ENCODE results near the gene TLX3. TPM values are rescaled to one million over a fixed set of nuclear protein-coding genes. Genes with fewer than 3 reads are reported as not detected.

TLX3 gene
- total RNA-seq, 1 experiment from 2014 or later: not detected

DNA sequence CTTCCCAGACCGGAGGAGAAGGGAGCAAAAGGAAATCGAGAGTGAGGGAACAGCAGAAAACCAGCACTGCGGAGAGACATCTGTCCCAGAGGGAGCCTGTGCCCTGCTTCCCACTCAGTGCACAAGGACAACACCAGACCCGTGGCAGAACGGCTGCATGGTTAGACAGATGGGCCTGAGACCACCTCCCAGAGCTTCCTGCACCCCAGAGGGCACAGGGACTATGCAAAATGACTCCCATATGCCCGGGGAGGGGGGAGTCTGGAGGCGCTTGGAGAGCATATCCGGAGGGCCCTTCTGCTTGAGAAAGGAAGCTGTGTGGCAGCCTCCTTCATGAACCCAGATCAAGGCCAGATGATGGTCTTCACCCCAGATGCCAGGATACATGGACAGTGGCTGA lies 26.6 kb downstream of the TLX3 start:
- Histone ChIP-seq H2BK15ac (ENCODE audit: low read depth, low read length) (no peak overlapping the region), H4K91ac (ENCODE audit: insufficient read length, low read depth, low read length) (no peak overlapping the region), H3K23me2 (ENCODE audit: insufficient read length, low read depth, low read length, poor library complexity, severe bottlenecking) (no peaks in the 10 kb centered on the region), H3K4me1 (ENCODE audit: insufficient read depth, low read length) (no peaks in the 10 kb centered on the region), H3T11ph (ENCODE audit: low read length) (no peak overlapping the region), H3K18ac (ENCODE audit: insufficient read length, low read depth, low read length) (no peak overlapping the region), H3K79me1 (ENCODE audit: insufficient read depth, low read depth, low read length, poor library complexity, severe bottlenecking) (no peaks in the 10 kb centered on the region), H2AFZ (ENCODE audit: low read length) (no peak overlapping the region), H4K20me1 (ENCODE audit: control insufficient read depth, insufficient read depth, insufficient read length) (no peaks in the 10 kb centered on the region), H3K4me2 (ENCODE audit: insufficient read depth, insufficient read length, low read length) (no peak overlapping the region), H4K5ac (ENCODE audit: insufficient read length, low read depth, low read length) (no peak overlapping the region), H2BK12ac (ENCODE audit: insufficient read length, low read depth, low read length) (no peak overlapping the region), H3K23ac (ENCODE audit: insufficient read length, low read depth, low read length) (no peak overlapping the region), H3K27ac (ENCODE audit: insufficient read length, low read depth, low read length) (no peak overlapping the region), H2BK120ac (ENCODE audit: low read depth, low read length, poor library complexity, severe bottlenecking) (no peak overlapping the region), H3K56ac (ENCODE audit: insufficient read length, low read depth, low read length) (no peak overlapping the region), H3K27me3 (ENCODE audit: insufficient read depth, low read length) (peaks cover 9% of the 10 kb centered on the region; the same call in 1 of the 2 replicates), H3K9ac (ENCODE audit: extremely low read depth, insufficient read length, low read length) (no peak overlapping the region), H3K4ac (ENCODE audit: low read depth, low read length) (no peak overlapping the region), H2BK5ac (ENCODE audit: insufficient read length, low read length) (no peak overlapping the region), H3K79me2 (ENCODE audit: insufficient read depth, low read length) (no peaks in the 10 kb centered on the region), H2BK20ac (ENCODE audit: low read depth, low read length, poor library complexity, severe bottlenecking) (no peak overlapping the region), H3K14ac (ENCODE audit: insufficient read depth, low read length) (no peak overlapping the region), H2AK5ac (ENCODE audit: insufficient read length, low read length) (no peak overlapping the region), H4K8ac (replicated peaks; ENCODE audit: insufficient read length, low read depth, low read length) (no peak overlapping the region), H3K9me3 (ENCODE audit: control insufficient read depth, low read depth, low read length) (no peaks in the 10 kb centered on the region)
- Mint-ChIP-seq H3K9me3 (no peaks in the 10 kb centered on the region), H3K27me3 (ENCODE audit: low read depth) (peaks cover 75% of the 10 kb centered on the region), H3K4me3 (no peak overlapping the region), H3K27ac (no peak overlapping the region), H3K36me3 (ENCODE audit: insufficient read depth in 1 of 3, low read depth in 3 of 3) (no peaks in the 10 kb centered on the region), H3K4me1 (peaks cover 0 to 6% of the 10 kb centered on the region in 2 experiments; a peak in 2 of 4 replicates)
- TF ChIP-seq, protein P1, sequence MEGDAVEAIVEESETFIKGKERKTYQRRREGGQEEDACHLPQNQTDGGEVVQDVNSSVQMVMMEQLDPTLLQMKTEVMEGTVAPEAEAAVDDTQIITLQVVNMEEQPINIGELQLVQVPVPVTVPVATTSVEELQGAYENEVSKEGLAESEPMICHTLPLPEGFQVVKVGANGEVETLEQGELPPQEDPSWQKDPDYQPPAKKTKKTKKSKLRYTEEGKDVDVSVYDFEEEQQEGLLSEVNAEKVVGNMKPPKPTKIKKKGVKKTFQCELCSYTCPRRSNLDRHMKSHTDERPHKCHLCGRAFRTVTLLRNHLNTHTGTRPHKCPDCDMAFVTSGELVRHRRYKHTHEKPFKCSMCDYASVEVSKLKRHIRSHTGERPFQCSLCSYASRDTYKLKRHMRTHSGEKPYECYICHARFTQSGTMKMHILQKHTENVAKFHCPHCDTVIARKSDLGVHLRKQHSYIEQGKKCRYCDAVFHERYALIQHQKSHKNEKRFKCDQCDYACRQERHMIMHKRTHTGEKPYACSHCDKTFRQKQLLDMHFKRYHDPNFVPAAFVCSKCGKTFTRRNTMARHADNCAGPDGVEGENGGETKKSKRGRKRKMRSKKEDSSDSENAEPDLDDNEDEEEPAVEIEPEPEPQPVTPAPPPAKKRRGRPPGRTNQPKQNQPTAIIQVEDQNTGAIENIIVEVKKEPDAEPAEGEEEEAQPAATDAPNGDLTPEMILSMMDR (conservative IDR thresholded peaks at IDR 0.05): no peak
- no CpG with 5 or more reads among the region's 8 CpGs for WGBS (ENCODE audit: extremely low coverage, insufficient read length, low lambda C conversion rate)
- DNase-seq: no peak
